ENCODE data around the gene SEMA4A. TPM values are rescaled to one million over a fixed set of nuclear protein-coding genes. Genes with fewer than 3 reads are reported as not detected.

SEMA4A gene
- total and polyA plus RNA-seq, 9 of the 15 experiments (the other 6 are each of a cell fraction or from before 2014, with no cell fraction given) = 0.04 to 1.7 (median 0.45) TPM

DNA sequence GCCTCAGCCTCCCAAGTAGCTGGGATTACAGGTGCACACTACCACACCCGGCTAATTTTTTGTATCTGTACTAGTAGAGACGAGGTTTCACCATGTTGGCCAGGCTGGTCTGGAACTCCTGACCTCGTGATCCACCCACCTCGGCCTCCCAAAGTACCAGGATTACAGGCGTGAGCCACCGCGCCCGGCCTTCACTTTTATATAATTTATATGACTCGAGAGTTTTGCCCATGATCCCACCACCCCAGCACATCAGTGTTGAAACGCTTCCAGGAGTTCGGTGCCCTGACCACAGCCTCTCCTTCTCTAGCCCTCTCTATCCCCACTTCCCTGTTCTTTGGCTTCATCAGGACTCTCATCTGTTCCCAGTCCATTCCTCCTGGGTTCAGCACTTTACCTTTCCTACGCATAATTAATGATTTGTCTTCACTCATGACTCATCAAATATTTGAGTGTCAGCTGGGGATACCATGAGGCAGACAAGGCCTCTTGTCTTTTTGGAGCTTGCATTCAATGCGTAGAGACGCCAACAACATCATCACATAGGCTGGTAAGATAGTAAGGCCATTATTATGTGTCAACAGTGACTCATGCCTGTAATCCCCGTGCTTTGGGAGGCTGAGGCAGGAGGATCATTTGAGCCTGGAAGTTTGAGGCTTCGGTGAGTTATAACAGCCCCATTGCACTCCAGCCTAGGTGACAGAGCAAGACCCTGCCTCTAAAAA lies 60.8 kb downstream of the SEMA4A start:
- POLR2A ChIA-PET = interaction anchor here (0.6 to 2.9 kb wide), 13 partner anchors 8 to 612 kb away, joined by 3 to 62 read pairs (median 5); partner anchors contain the start of genes KHDC4, SLC25A44, SMG5 and TMEM79
- no peak for FAIRE-seq
- Histone ChIP-seq H3K27ac (ENCODE audit: extremely low read depth, low read depth, low read length) (peak overlapping the region; percentile 100), H3K4me3 (peak overlapping the region; percentile 78), H3K9me3 (replicated peaks; ENCODE audit: control insufficient read depth, insufficient read depth, low read depth, low read length) (no peaks in the 10 kb centered on the region), H3K27me3 (ENCODE audit: control insufficient read depth in 2 of 2, insufficient read depth in 2 of 2, low read length in 2 of 2) (no peaks in the 10 kb centered on the region), H3K36me3 (ENCODE audit: control insufficient read depth, insufficient read depth, low read length) (peaks cover 47% of the 10 kb centered on the region; the same call in 2 of the 3 replicates), H3K9ac (ENCODE audit: insufficient read depth in 1 of 2, low read depth in 2 of 2, low read length in 2 of 2) (peak overlapping the region; percentile 80 to 99), H3K9me1 (ENCODE audit: control insufficient read depth, insufficient read depth, low read length) (no peaks in the 10 kb centered on the region), H2AFZ (ENCODE audit: low read depth, low read length) (peak overlapping the region; percentile 35), H3K79me2 (ENCODE audit: control insufficient read depth, insufficient read depth, low read length) (peaks cover 31% of the 10 kb centered on the region), H3K4me2 (ENCODE audit: insufficient read depth, low read length) (peak overlapping the region; percentile 97), H4K20me1 (replicated peaks; ENCODE audit: control insufficient read depth, insufficient read depth, low read length) (no peaks in the 10 kb centered on the region), H3K4me1 (replicated peaks in 1 of 2; ENCODE audit: control insufficient read depth in 2 of 2, insufficient read depth in 2 of 2, low read length in 2 of 2) (peaks cover 11 to 17% of the 10 kb centered on the region in 2 experiments; a peak in 4 of 5 replicates)
- ATAC-seq = no peak
- in situ Hi-C loops (cut with MboI) (no loop called here), intact Hi-C loops (cut with micrococcal nuclease) (loop anchor here (5.0 kb wide), 1 partner anchor 67 kb away; no protein-coding TSS in a partner anchor)
- BruUV-seq (replicated peaks) = no TSS peak
- DNase-seq (ENCODE audit: extremely low read depth in 1 of 4, low spot score in 3 of 4) = peak; percentile 44 to 61 (median 48)
- 17% methylated on average over 16 of the region's 16 CpGs for WGBS (ENCODE audit: insufficient coverage, low coverage, missing lambda C conversion rate)
- CTCF ChIA-PET (ENCODE audit: low intra/inter-chr PET ratio) = no interaction called here
- peak; percentile 57 for TF ChIP-seq SMARCE1 (IDR thresholded peaks at IDR 0.05)
- 0 out of 2 replicates have a peak, but pooled peaks have one; percentile 20 for TF ChIP-seq ZNF766 (CRISPR knock-in tag; conservative IDR thresholded peaks at IDR 0.05)
- TF ChIP-seq ZNF24 (IDR thresholded peaks at IDR 0.05) = 0 out of 2 replicates have a peak, but pooled peaks have one; percentile 27
- TF ChIP-seq NCOA2 (IDR thresholded peaks at IDR 0.05; ENCODE audit: partially characterized antibody in 2 of 2) = no peak
- TF ChIP-seq, protein P1, sequence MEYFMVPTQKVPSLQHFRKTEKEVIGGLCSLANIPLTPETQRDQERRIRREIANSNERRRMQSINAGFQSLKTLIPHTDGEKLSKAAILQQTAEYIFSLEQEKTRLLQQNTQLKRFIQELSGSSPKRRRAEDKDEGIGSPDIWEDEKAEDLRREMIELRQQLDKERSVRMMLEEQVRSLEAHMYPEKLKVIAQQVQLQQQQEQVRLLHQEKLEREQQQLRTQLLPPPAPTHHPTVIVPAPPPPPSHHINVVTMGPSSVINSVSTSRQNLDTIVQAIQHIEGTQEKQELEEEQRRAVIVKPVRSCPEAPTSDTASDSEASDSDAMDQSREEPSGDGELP (CRISPR knock-in tag; IDR thresholded peaks at IDR 0.05; ENCODE audit: borderline replicate concordance) = peak; percentile 84
- no peak for TF ChIP-seq DMBX1 (CRISPR knock-in tag; IDR thresholded peaks at IDR 0.05; ENCODE audit: borderline replicate concordance)
- no peak for TF ChIP-seq PTRF (tag; IDR thresholded peaks at IDR 0.05)
- TF ChIP-seq, protein P2, sequence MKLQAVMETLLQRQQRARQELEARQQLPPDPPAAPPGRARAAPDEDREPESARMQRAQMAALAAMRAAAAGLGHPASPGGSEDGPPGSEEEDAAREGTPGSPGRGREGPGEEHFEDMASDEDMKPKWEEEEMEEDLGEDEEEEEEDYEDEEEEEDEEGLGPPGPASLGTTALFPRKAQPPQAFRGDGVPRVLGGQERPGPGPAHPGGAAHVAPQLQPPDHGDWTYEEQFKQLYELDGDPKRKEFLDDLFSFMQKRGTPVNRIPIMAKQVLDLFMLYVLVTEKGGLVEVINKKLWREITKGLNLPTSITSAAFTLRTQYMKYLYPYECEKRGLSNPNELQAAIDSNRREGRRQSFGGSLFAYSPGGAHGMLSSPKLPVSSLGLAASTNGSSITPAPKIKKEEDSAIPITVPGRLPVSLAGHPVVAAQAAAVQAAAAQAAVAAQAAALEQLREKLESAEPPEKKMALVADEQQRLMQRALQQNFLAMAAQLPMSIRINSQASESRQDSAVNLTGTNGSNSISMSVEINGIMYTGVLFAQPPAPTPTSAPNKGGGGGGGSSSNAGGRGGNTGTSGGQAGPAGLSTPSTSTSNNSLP (IDR thresholded peaks at IDR 0.05; ENCODE audit: borderline replicate concordance, low read depth, low read length) = no peak
- TF ChIP-seq KAT8 (IDR thresholded peaks at IDR 0.05; ENCODE audit: low read depth) = no peak
- peak; percentile 81; the same call in 1 of the 2 replicates for TF ChIP-seq FOSL1 (tag; conservative IDR thresholded peaks at IDR 0.05)
- TF ChIP-seq, protein P3, sequence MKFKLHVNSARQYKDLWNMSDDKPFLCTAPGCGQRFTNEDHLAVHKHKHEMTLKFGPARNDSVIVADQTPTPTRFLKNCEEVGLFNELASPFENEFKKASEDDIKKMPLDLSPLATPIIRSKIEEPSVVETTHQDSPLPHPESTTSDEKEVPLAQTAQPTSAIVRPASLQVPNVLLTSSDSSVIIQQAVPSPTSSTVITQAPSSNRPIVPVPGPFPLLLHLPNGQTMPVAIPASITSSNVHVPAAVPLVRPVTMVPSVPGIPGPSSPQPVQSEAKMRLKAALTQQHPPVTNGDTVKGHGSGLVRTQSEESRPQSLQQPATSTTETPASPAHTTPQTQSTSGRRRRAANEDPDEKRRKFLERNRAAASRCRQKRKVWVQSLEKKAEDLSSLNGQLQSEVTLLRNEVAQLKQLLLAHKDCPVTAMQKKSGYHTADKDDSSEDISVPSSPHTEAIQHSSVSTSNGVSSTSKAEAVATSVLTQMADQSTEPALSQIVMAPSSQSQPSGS (CRISPR knock-in tag; IDR thresholded peaks at IDR 0.05) = no peak
- peak; percentile 43 for TF ChIP-seq ZFX (CRISPR knock-in tag; IDR thresholded peaks at IDR 0.05)
- peak; percentile 53; the same call in 1 of the 2 replicates for TF ChIP-seq TOE1 (IDR thresholded peaks at IDR 0.05; ENCODE audit: borderline replicate concordance)
- TF ChIP-seq TOE1 (CRISPR knock-in tag; IDR thresholded peaks at IDR 0.05; ENCODE audit: borderline replicate concordance, low read depth) = no peak
- 0 out of 2 replicates have a peak, but pooled peaks have one; percentile 26 for TF ChIP-seq ZKSCAN8 (CRISPR knock-in tag; IDR thresholded peaks at IDR 0.05)
- TF ChIP-seq STAT5A (IDR thresholded peaks at IDR 0.05; ENCODE audit: borderline replicate concordance, low read length) = no peak
- TF ChIP-seq EHMT2 (IDR thresholded peaks at IDR 0.05) = peak; percentile 63; the same call in 1 of the 2 replicates
- TF ChIP-seq ZNF239 (CRISPR knock-in tag; IDR thresholded peaks at IDR 0.05) = no peak
